OCI-LY7 (cell line): Measurements from ENCODE around the gene PIGZ.

Experiments used
- EZH2phosphoT487 ChIP-seq: fragments of 200-600 bp; sonication (generic); IDR thresholded peaks from 2 replicates; pipeline ENCODE4 v1.6.1; 2018; ENCODE audit warnings: low read depth, borderline replicate concordance, mild to moderate bottlenecking, mixed run types, antibody characterized with exemption, low read length, moderate library complexity, mixed read lengths
- TF ChIP-seq, protein P1 (sequence below): fragments of 200-600 bp; sonication (generic); conservative IDR thresholded peaks from 2 replicates; pipeline ENCODE4 v1.5.1; 2014; ENCODE audit warnings: mild to moderate bottlenecking, antibody characterized with exemption, low read length, moderate library complexity, mixed read lengths

DNA sequence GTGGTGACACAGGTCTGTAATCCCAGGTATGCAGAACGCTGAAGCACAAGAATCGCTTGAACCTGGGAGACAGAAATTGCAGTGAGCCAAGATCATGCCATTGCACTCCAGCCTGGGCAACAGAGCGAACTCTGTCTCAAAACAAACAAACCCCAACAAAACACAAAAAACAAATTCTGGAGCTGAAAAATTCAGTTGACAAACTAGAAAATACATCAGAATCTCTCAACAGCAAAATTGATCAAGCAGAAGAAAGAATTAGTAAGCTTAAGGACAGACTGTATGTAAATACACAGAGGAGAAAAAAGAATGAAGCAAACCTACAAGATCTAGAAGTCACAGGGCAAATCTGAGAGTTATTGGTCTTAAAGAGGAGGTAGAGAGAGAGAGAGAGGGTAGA, 51.6 kb downstream of the PIGZ start:
- TF ChIP-seq, protein P1, sequence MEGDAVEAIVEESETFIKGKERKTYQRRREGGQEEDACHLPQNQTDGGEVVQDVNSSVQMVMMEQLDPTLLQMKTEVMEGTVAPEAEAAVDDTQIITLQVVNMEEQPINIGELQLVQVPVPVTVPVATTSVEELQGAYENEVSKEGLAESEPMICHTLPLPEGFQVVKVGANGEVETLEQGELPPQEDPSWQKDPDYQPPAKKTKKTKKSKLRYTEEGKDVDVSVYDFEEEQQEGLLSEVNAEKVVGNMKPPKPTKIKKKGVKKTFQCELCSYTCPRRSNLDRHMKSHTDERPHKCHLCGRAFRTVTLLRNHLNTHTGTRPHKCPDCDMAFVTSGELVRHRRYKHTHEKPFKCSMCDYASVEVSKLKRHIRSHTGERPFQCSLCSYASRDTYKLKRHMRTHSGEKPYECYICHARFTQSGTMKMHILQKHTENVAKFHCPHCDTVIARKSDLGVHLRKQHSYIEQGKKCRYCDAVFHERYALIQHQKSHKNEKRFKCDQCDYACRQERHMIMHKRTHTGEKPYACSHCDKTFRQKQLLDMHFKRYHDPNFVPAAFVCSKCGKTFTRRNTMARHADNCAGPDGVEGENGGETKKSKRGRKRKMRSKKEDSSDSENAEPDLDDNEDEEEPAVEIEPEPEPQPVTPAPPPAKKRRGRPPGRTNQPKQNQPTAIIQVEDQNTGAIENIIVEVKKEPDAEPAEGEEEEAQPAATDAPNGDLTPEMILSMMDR, result no peak
- TF ChIP-seq EZH2phosphoT487, result no peak
